HG03097 (cell line): ENCODE data around the gene MED25.
A peak's percentile ranks its signal among the peaks of the same experiment; 100 is the strongest.

ENCODE experiments used
- ATAC-seq: cut with Tn5 transposase; IDR thresholded peaks from one replicate; pipeline ENCODE4 v1.9.1; 2021; ENCODE audit not compliant: unreplicated experiment, low FRiP score

MED25 gene

DNA sequence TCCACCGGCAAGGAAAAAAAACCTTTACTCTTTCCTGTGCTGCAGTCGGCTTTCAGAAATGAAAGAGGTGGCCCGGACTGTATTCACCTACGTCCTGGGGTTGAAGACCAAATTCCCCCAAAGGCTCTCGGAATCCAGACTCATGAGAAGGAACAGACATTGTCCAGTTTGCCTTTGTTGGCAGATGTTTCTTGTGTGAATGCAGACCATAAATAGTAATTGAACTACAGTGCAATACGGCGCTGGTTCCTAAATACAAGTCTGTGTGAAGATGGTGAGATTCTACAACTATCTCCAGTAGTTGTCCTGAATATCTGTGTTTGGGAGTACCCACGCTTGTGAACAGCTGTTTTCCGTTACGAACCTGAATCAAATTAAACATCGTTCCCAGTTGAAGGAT lies 21.6 kb downstream of the MED25 start:
- ATAC-seq: no peak

DNA sequence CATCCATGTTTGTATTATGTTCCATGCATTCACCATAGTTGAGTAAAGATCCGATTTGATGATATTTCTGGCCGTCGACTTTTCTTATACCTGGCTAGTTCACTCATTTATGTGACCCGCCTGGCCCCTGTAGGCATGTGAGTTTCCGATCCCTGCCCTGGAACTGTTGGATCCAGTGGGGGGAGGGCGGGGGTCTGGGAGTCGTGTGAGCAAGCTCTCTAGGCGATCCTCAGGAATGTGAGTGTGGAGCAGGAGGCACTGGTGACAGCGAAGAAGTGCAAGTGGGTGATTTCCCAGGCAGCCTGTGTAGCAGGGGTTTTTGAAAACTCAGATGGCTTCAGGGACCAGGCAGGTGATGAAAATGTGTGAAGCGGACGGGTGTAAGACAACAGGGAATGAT lies 22.2 kb downstream of the MED25 start:
- ATAC-seq: no peak

GRCh38 chr19:49840736-49841249 lies 22.7 kb downstream of the MED25 start:
- ATAC-seq: no peak

DNA sequence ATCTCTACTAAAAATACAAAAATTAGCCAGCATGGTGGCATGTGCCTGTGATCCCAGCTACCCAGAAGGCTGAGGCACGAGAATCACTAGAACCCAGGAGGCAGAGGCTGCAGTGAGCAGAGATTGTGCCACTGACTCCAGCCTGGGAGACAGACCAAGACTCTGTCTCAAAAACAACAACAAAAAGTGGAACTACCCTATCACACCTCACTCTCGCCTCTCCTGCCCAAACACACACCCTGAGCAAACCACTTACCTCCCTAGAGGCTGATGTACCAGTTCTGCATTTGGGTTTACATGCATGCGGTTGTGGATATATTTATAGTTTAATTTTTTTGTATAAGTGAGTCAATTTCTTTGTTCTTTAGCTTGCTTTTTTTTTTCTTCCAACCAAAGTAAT lies 25.2 kb downstream of the MED25 start:
- ATAC-seq: no peak

GRCh38 chr19:49844138-49845095 lies 26.3 kb downstream of the MED25 start:
- ATAC-seq: no peak

DNA sequence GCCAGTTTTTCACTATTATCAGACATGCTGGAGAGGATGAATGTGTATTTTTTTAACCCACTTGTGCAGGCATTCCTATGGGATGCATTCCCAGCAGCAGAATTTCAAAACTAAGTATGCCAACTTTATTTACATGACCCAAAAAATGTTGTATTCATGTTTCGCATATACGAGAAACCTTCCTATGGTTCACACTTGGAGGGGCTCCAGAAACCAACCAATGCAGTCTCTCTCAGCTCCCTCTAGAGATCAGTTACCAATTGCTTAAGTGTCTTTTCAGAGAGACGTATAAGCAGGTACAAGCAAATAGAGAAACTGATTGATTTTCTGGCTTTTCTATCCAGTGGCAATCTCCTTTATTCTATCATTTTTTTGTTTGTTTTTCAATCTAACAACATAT lies 27.3 kb downstream of the MED25 start:
- no peak for ATAC-seq

- no peak for ATAC-seq
Observed at GRCh38 chr19:49846408-49846807, 28.3 kb downstream of the MED25 start.

DNA sequence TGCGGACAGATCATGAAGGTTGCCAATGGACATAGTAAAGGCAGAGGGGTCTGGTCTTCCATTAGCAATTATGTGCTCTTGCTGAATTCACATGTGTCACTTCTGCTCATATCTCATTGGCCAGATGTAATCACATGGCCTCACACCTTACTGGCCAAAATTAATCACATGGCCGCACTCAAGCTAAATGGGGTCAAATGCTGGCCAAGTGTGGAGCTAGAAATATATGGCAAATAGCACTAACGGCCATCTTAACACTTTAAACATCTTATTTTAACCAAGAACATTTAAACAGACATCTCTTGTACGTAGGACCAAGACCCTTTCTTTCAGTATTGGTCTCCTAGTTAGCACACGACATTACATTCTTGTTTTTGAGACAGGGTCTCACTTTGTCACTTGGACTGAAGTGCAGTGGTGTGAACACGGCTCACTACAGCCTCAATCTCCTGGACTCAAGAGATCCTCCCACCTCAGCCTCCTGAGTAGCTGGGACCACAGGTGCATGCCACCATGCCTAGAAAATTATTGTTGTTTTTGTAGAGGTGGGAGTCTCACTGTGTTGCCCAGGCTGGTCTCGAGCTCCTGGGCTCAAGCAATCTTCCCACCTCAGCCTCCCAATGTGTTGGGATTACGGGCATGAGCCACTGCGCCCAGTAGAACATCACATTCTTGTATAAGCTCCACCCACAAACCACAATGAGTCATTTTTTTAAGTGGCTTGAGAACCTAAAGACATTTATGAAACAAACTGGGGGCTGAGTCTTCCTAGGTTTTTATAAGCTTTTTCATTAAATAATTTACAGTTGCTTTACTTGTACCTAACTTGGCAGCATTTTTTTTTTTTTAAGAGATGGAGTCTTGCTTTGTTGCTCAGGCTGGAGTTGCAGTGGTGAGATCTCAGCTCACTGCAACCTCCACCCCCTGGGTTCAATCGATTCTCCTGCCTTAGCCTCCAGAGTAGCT lies 29.9 kb downstream of the MED25 start:
- no peak for ATAC-seq

GRCh38 chr19:49848938-49849337 lies 30.8 kb downstream of the MED25 start:
- ATAC-seq: no peak

DNA sequence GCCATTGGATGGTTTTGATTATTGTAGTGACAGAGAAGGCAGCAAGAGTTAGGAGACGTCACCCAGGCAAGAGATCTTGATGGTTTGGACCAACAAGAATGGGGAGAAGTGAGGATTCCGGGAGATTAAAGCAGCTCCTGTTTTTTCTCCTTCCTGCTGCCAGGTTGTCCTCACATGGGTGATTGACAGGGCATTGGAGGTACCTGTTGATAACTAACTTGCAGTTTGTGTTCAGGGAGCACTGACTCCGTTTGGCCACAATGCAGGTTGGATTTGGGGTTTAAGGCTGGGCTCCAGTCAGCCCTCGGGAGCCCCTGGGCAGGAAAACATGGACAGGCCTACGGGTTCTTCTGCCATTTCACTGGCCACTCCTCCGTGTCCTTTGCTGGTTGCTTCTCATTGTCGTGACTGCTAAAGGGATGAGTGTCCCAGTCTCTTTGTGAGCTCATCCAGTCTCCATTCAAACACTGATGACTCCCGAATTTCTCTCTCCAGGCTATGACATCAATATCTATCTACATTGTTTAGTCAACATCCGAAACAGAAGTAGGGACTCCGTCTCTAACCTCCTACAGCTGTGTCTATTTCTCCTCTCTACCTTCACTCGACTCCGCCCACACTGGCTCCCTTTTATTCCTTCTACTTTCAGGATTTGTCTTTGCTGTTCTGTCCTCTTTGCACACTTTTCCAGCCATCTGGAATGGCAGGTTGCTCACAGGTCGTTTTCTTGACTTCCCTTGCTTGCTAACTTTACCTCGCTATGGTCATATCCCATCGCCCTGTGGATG lies 31.5 kb downstream of the MED25 start:
- ATAC-seq: no peak

- no peak for ATAC-seq
Observed at GRCh38 chr19:49850221-49850486, 32.1 kb downstream of the MED25 start.

DNA sequence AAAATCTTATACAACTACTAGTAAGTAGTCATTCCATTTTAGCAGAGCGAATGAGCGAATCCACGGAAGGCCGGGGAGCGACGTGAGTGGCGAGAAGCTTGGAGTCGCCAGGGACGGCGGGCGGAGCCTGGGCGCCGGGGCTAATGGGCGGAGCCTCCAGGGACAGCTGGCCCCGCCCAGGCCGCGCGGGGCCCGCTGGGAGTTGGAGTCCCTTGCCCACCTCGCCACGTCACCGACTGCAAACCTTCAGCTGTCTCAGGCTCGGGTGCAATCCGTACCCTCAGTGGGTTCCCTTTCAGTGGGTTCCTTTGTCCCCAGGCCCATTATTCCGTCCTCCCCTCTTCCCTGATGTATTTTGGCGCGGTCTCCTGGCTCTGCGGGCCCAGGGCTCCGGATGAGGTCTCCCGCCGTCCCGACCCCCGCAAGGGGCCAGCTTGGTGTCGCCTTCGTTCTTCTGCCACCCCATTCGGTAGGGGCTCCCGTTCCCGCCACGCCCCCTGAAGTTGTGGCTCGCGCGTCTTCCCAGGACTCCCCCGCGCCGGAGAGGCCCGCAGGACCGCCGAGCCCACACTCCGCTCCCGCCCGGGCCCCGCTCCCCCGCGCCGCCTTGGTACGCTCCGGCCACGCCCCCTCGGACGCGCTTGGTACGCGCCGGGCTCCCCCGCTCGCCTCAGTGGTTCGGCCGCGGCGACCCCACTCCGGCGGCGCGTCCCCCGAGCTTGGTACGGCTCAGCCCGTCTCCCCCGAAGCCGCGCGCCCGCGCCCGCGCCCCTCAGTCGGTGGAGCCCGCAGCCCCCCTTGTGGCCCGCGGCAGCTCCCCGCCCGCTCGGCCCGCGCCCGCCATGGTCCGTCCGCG lies 32.6 kb downstream of the MED25 start, which contains the start of gene PTOV1:
Gene PTOV1 (plus strand): TSS at position 673 of the 856 bp plus-strand sequence.
- peak; percentile 69 for ATAC-seq

- no peak for ATAC-seq
Observed at GRCh38 chr19:49851456-49852259, 33.6 kb downstream of the MED25 start.

GRCh38 chr19:49852631-49853126 lies 34.6 kb downstream of the MED25 start:
- ATAC-seq: no peak

DNA sequence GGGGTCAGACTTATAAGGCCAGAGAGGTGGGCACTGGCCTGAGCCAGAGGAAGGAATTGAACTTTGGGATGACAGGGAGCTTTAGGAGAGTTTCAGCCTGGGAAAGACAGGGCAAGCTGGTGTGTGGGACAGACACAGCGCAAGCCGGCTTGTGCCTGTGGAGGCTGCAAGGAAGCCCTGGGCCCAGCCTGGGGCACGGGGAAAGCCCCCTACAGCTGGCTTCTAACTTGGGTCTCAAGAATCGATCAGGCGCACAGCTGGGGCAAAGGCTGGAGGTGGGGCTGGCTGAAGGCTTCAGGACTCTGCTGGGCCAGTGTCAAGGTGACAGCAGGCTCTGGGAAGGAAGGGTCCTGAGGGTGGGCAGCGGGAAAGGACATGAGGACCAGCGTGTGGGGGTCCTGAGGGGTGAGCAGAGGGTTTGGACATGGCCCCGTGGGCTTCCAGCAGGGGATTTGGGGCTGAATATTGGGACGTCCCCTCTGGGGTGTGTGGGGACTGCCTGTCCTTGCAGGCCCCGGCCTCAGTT lies 35.8 kb downstream of the MED25 start:
- no peak for ATAC-seq

- no peak for ATAC-seq
Observed at GRCh38 chr19:49854378-49855263, 36.5 kb downstream of the MED25 start.

DNA sequence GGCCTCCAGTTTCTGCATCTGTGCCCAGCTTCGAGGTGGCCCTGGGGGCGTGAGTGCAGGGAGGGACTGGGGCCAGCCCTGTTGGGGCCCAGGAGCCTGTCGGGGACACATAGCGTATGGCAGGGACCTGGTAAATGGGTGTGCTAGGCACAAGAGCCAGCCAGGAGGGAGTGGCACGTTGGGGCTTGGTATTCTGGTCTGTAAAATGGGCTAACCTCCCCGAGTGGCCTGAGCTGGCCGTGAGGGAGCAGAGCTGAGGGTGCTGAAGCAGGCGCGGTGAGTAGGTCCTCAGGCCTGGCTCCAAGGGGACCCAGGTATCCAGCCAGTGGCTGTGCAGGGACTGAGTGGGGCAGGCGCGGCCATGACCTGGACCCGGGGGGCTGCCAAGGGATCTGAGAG lies 37.2 kb downstream of the MED25 start:
- ATAC-seq: no peak
